SU-DHL-6 (cell line): ENCODE results near the gene STK32C.

ENCODE experiments used
- H2AFZ ChIP-seq: fragments of 200-600 bp; sonication (generic); 2 replicates; pipeline ENCODE4 v1.6.1; 2014; ENCODE audit warnings: low read depth, mild to moderate bottlenecking, moderate library complexity, mixed read lengths, antibody characterized with exemption, low read length; ENCODE audit not compliant: severe bottlenecking
- H3F3A ChIP-seq: fragments of 200-600 bp; shearing (Covaris generic); 2 replicates; pipeline ENCODE4 v1.6.0; 2016; ENCODE audit warnings: antibody characterized with exemption, mild to moderate bottlenecking; ENCODE audit not compliant: insufficient read depth
- H3K27ac ChIP-seq: fragments of 200-600 bp; sonication (generic); 2 replicates; pipeline ENCODE4 v1.5.1; 2016; ENCODE audit warnings: low read depth, mild to moderate bottlenecking, low read length, moderate library complexity, mixed read lengths
- H3K27me3 ChIP-seq: fragments of 200-600 bp; sonication (generic), shearing (Covaris generic); 2 replicates; pipeline ENCODE4 v1.6.0; 2014; ENCODE audit warnings: mild to moderate bottlenecking, low read length
- H3K36me3 ChIP-seq: fragments of 200-600 bp; sonication (generic); 2 replicates; pipeline ENCODE4 v1.6.1; 2014; ENCODE audit warnings: mild to moderate bottlenecking, low read length, mixed read lengths
- H3K4me2 ChIP-seq: fragments of 300-600, 200-600 bp; shearing (Covaris generic), sonication (generic); 2 replicates; pipeline ENCODE4 v1.6.0; 2014; ENCODE audit warnings: low read length, low read depth, mild to moderate bottlenecking; ENCODE audit not compliant: poor library complexity, severe bottlenecking
- H3K4me3 ChIP-seq: fragments of 200-600 bp; sonication (generic); 2 replicates; pipeline ENCODE4 v1.5.1; 2014; ENCODE audit warnings: antibody characterized with exemption, low read length, mild to moderate bottlenecking, mixed read lengths; ENCODE audit not compliant: insufficient read depth, poor library complexity, severe bottlenecking
- H3K79me2 ChIP-seq: fragments of 200-600 bp; sonication (generic); 2 replicates; pipeline ENCODE4 v1.6.1; 2014; ENCODE audit warnings: mild to moderate bottlenecking, low read length, moderate library complexity; ENCODE audit not compliant: insufficient read depth
- H3K9ac ChIP-seq: fragments of 200-600 bp; sonication (generic); 2 replicates; pipeline ENCODE4 v1.7.0; 2014; ENCODE audit warnings: mild to moderate bottlenecking, low read length
- H3K9me2 ChIP-seq: fragments of 200-600 bp; sonication (generic); replicated peaks from 2 replicates; pipeline ENCODE4 v1.6.1; 2014; ENCODE audit warnings: low read length; ENCODE audit not compliant: insufficient read depth
- H3K9me3 ChIP-seq: fragments of 200-600 bp; sonication (generic); 2 replicates; pipeline ENCODE4 v1.6.1; 2014; ENCODE audit warnings: low read length, mixed read lengths; ENCODE audit not compliant: insufficient read depth
- H4K20me1 ChIP-seq: fragments of 200-600 bp; sonication (generic); 2 replicates; pipeline ENCODE4 v1.6.1; 2014; ENCODE audit warnings: low read depth, mild to moderate bottlenecking, antibody characterized with exemption, low read length, moderate library complexity, mixed read lengths
- EZH2phosphoT487 ChIP-seq: fragments of 200-600 bp; sonication (generic), shearing (Covaris generic); conservative IDR thresholded peaks from 2 replicates; pipeline ENCODE4 v1.6.1; 2018; ENCODE audit warnings: mild to moderate bottlenecking, antibody characterized with exemption, low read length, moderate library complexity, mixed read lengths
- TF ChIP-seq, protein P1 (sequence below): fragments of 200-600 bp; sonication (generic); IDR thresholded peaks from one replicate; pipeline ENCODE4 v1.5.1; 2017; ENCODE audit warnings: antibody characterized with exemption, mild to moderate bottlenecking, low read length, moderate library complexity; ENCODE audit not compliant: insufficient read depth, poor library complexity, severe bottlenecking

STK32C gene

GRCh38 chr10:132243141-132243540 lies 64.6 kb downstream of the STK32C start:
- Histone ChIP-seq H3K9me2 (no peaks in the 10 kb centered on the region), H3K9me3 (no peaks in the 10 kb centered on the region), H3K27me3 (no peaks in the 10 kb centered on the region), H4K20me1 (no peaks in the 10 kb centered on the region), H3K79me2 (no peaks in the 10 kb centered on the region), H3F3A (no peaks in the 10 kb centered on the region), H3K9ac (no peak overlapping the region), H3K4me3 (no peak overlapping the region), H3K4me2 (no peak overlapping the region), H3K27ac (no peak overlapping the region), H2AFZ (no peak overlapping the region), H3K36me3 (no peaks in the 10 kb centered on the region)
- TF ChIP-seq, protein P1, sequence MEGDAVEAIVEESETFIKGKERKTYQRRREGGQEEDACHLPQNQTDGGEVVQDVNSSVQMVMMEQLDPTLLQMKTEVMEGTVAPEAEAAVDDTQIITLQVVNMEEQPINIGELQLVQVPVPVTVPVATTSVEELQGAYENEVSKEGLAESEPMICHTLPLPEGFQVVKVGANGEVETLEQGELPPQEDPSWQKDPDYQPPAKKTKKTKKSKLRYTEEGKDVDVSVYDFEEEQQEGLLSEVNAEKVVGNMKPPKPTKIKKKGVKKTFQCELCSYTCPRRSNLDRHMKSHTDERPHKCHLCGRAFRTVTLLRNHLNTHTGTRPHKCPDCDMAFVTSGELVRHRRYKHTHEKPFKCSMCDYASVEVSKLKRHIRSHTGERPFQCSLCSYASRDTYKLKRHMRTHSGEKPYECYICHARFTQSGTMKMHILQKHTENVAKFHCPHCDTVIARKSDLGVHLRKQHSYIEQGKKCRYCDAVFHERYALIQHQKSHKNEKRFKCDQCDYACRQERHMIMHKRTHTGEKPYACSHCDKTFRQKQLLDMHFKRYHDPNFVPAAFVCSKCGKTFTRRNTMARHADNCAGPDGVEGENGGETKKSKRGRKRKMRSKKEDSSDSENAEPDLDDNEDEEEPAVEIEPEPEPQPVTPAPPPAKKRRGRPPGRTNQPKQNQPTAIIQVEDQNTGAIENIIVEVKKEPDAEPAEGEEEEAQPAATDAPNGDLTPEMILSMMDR = no peak
- no peak for TF ChIP-seq EZH2phosphoT487

- Histone ChIP-seq H3K9ac (no peak overlapping the region), H3K9me3 (no peaks in the 10 kb centered on the region), H3K4me2 (no peak overlapping the region), H3K79me2 (no peaks in the 10 kb centered on the region), H4K20me1 (no peaks in the 10 kb centered on the region), H3K9me2 (no peaks in the 10 kb centered on the region), H3K27me3 (no peaks in the 10 kb centered on the region), H3K27ac (no peak overlapping the region), H3K36me3 (no peaks in the 10 kb centered on the region), H3F3A (no peaks in the 10 kb centered on the region), H3K4me3 (no peak overlapping the region), H2AFZ (no peak overlapping the region)
- no peak for TF ChIP-seq EZH2phosphoT487
- TF ChIP-seq, protein P1 = no peak
Measured at GRCh38 chr10:132242103-132242840, 65.5 kb downstream of the STK32C start.

DNA sequence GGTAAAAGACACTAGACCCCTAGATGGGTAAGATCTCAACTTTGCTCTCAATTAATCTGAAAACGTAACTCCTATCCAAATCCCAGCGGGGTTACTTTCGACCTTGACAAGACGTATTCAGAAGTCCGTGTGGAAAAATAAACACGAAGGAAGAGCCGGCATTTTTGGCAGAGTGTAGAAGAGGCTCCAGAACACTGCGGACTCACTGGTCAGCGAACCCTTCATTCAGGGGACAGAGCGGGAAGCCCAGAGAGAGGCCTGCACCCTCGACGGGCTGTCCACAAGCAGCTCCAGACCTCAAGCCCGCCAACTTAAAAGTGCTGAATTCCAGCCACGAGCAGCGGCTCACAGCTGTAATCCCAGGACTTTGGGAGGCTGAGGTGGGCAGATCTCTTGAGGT lies 66.3 kb downstream of the STK32C start:
- Histone ChIP-seq H3K9ac (no peak overlapping the region), H4K20me1 (no peaks in the 10 kb centered on the region), H3K27ac (no peak overlapping the region), H3K27me3 (no peaks in the 10 kb centered on the region), H3K36me3 (no peaks in the 10 kb centered on the region), H3K4me2 (no peak overlapping the region), H3F3A (no peaks in the 10 kb centered on the region), H3K9me3 (no peaks in the 10 kb centered on the region), H3K9me2 (no peaks in the 10 kb centered on the region), H3K4me3 (no peak overlapping the region), H3K79me2 (no peaks in the 10 kb centered on the region), H2AFZ (no peak overlapping the region)
- TF ChIP-seq EZH2phosphoT487 = no peak

GRCh38 chr10:132241086-132241485 lies 66.7 kb downstream of the STK32C start:
- Histone ChIP-seq H3K79me2 (no peaks in the 10 kb centered on the region), H3F3A (no peaks in the 10 kb centered on the region), H3K27me3 (no peaks in the 10 kb centered on the region), H3K9me3 (no peaks in the 10 kb centered on the region), H2AFZ (no peak overlapping the region), H3K27ac (no peak overlapping the region), H3K9me2 (no peaks in the 10 kb centered on the region), H3K4me3 (no peak overlapping the region), H4K20me1 (no peaks in the 10 kb centered on the region), H3K9ac (no peak overlapping the region), H3K36me3 (no peaks in the 10 kb centered on the region), H3K4me2 (no peak overlapping the region)
- TF ChIP-seq EZH2phosphoT487 = no peak
- TF ChIP-seq, protein P1 = no peak
